ENCODE measurements around the gene SNRNP35.
"Not testable (repeated sequence)": the region's sequence is repeated elsewhere in the genome, so short reads cannot be mapped to it uniquely, and the experiment has no call there.

The SNRNP35 gene

DNA sequence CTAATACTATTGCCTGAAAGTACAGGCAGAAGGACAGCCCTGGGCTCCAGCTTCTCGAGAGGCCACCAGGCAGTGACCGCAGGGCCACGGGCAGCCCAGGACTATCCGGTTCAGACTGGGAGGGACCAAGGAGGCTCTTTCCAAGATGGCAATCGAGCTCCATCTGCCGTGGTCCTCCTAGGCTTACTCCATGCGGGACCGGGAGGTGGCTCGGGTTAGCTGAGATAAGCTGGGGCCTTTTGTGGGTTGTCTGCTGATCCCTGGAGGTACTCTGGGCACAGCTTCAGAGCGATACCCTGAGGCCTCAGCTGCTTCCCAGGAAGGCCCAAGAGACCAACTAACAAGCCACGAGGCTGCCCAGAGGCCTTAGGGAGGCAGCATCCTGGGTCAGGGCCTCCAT is 33.1 kb downstream of the SNRNP35 start:
- DNase-seq = no peak

- DNase-seq = no peak
These were observed 33.5 kb downstream of the SNRNP35 start for GRCh38 chr12:123491481-123491880.

- not testable (repeated sequence) for DNase-seq
These were observed 34.5 kb downstream of the SNRNP35 start for GRCh38 chr12:123492339-123493039.

GRCh38 chr12:123494124-123494851 is 36.3 kb downstream of the SNRNP35 start:
- no peak for DNase-seq

GRCh38 chr12:123497065-123497464 is 39.1 kb downstream of the SNRNP35 start:
- DNase-seq = no peak

GRCh38 chr12:123498126-123498825 is 40.3 kb downstream of the SNRNP35 start:
- no peak for DNase-seq

GRCh38 chr12:123499332-123499731 is 41.4 kb downstream of the SNRNP35 start:
- DNase-seq = no peak

- DNase-seq = no peak
These were observed 44.3 kb downstream of the SNRNP35 start for GRCh38 chr12:123502163-123502704.

GRCh38 chr12:123506059-123506842 is 48.3 kb downstream of the SNRNP35 start:
- DNase-seq = no peak

DNA sequence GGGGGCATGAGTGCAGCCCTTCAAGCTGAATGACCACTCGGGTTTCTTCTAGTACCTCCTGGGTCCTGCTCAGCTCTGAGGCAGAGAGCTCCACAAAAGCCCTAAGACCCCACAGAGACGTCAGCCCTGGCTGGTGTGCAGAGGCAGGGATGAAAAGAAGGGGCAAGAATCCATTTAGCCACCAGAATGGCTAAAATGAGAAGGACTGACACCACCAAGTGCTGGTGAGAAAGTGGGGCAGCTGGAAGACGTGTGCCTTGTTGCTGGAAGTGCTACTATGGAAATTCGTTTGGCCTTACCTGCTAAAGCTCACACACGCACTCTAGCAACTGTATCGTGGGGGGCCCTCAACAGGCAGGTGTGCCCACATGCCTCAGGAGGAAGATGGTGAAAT is 48.9 kb downstream of the SNRNP35 start:
- no peak for DNase-seq

DNA sequence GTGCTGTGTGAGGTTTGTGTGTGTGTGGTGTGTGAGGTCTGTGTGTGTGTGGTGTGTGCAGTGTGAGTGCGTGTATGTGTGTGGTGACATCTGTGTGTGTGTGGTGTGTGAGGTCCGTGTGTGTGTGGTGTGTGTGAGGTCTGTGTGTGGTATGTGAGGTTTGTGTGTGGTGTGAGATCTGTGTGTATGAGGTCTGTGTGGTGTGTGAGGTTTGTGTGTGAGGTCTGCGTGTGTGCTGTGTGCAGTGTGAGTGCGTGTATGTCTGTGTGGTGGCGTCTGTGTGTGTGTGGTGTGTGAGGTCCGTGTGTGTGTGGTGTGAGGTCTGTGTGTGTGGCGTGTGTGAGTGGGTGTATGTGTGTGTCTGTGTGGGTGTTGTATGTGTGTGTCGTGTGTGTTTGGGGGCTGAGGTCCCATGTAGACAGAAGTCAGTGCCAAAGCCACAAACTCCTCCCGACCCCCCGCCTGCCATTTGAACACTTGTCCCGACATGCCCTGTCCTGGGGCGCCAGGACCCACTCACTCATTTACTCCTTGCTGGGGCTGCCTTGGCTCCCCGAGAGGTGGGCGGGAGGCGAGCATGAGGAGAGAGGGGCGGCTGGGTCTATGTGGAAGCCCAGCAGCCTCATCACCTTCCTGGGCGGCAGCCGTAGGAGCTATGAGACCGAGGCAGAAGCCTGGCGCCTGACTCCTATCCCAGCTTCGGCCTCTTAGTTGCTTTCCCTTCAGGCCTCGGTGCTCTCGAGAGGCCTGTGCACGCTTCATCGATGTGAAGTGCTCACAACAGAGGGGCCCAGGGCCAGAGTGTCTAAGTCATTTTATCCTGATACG is 55.1 kb downstream of the SNRNP35 start:
- no peak for DNase-seq

DNA sequence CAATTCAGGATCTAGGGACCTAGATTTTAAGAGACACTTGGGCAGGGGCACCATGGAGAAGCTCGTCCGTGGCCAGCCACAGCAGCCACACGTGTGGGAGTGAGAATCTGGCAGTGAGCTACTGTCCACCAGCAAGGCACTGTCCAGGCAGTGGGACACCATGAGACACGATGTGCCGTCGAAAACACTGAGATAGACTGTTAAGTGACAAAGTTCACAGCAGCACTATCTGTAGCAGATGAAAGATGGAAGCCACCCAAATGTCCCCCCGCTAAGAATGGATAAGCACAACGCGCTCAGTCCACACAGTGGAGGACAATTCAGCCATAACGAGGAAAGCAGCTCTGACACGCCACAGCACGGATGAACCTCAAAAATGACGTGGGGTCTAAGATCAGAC is 55.9 kb downstream of the SNRNP35 start:
- DNase-seq = no peak

DNA sequence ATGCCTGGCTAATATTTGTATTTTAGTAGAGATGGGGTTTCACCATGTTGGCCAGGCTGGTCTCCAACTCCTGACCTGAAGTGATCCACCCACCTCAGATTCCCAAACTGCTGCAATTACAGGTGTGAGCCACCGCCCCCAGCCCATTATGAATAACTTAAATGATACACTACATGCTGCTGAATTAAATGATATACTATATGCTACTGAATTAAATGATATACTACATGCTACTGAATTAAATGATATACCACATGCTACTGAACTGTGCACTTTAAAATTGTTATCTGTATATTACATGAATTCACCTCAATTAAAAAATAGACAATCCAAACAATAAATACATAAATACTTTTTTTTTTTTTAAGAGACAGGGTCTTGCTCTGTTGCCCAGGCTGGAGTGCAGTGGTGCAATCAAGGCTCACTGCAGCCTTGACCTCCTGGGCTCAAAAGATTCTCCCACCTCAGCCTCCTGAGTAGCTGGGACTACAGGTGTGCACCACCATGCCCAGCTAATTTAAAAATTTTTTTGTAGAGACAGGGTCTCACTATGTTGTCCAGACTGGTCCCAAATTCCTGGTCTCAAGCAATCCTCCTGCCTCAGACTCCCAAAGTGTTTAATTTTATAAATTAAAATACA is 56.8 kb downstream of the SNRNP35 start:
- not testable (repeated sequence) for DNase-seq

- DNase-seq = no peak
These were observed 58.4 kb downstream of the SNRNP35 start for GRCh38 chr12:123516216-123516780.

Measured in stimulated activated naive CD4-positive, alpha-beta T cell treated with Interleukin-2 at 50 U/mL for 16 hours (primary cell).